T-cell (primary cell): ENCODE data around the gene PMEPA1. TPM values are rescaled to one million over a fixed set of nuclear protein-coding genes. Genes with fewer than 3 reads are reported as not detected.

ENCODE experiments used
- ATAC-seq, 4 experiments: fragments of 200-7000 bp in 3 of 4; fragments of 150-1000 bp in 1 of 4; cut with Tn5 transposase; replicated peaks in 1 of 4; 1 replicate in 3 of 4; 2 replicates in 1 of 4; pipeline ENCODE4 v1.10.0; 2021; ENCODE audit warnings: moderate library complexity in 3 of 4, mild to moderate bottlenecking in 2 of 4, moderate number of reproducible peaks in 1 of 4
- CTCF ChIA-PET, 2 donors: fragments of 300-600 bp; sonication (Branson Sonifier 250); formaldehyde crosslinking; loops; one replicate each; lab custom pipeline; 2022; ENCODE audit warnings: antibody characterized with exemption in 2 of 2; lab: Charles Lee
- POLR2A ChIA-PET, 2 donors: fragments of 300-600 bp; sonication (Branson Sonifier 250); formaldehyde crosslinking; loops; one replicate each; lab custom pipeline; 2022; ENCODE audit warnings: antibody characterized with exemption in 2 of 2; lab: Charles Lee
- DNase-seq, 35 experiments: peaks; one replicate each; pipeline versions ENCODE4 v3.0.0 to v3.0.0-alpha.2; 2013 to 2023
- H3K27ac ChIP-seq: one replicate; pipeline ENCODE4 v1.5.1; 2013; ENCODE audit warnings: low read length
- H3K27me3 ChIP-seq, 2 experiments: replicated peaks in 1 of 2; 1 replicate in 1 of 2; 2 replicates in 1 of 2; pipeline versions ENCODE4 v1.6.1 to v1.7.0; 2013; ENCODE audit warnings: low read length in 1 of 2, mixed read lengths in 1 of 2; ENCODE audit not compliant: control insufficient read depth in 2 of 2, insufficient read depth in 2 of 2; ENCODE audit errors: extremely low read depth in 1 of 2
- H3K36me3 ChIP-seq, 2 donors: 1 replicate in 1 of 2; 2 replicates in 1 of 2; pipeline versions ENCODE4 v1.6.1 to v1.7.0; 2013; ENCODE audit warnings: low read length in 1 of 2; ENCODE audit not compliant: control insufficient read depth in 2 of 2, insufficient read depth in 1 of 2; ENCODE audit errors: extremely low read depth in 1 of 2
- H3K4me1 ChIP-seq, 2 experiments: 1 replicate in 1 of 2; 2 replicates in 1 of 2; pipeline versions ENCODE4 v1.6.1 to v1.7.0; 2013; ENCODE audit warnings: low read length in 2 of 2, mixed read lengths in 1 of 2; ENCODE audit not compliant: insufficient read depth in 2 of 2, control insufficient read depth in 1 of 2; ENCODE audit errors: extremely low read depth in 1 of 2
- H3K4me3 ChIP-seq, 2 donors: 1 replicate in 1 of 2; 2 replicates in 1 of 2; pipeline versions ENCODE4 v1.5.1 to v1.7.0; 2013; ENCODE audit warnings: mild to moderate bottlenecking in 2 of 2, low read length in 1 of 2, moderate library complexity in 1 of 2; ENCODE audit not compliant: control insufficient read depth in 1 of 2; ENCODE audit errors: extremely low read depth in 1 of 2
- H3K9me3 ChIP-seq: 2 replicates; pipeline ENCODE4 v1.7.0; 2013
- H3K27ac Mint-ChIP-seq, 2 donors: one replicate each; pipeline ENCODE4 v1.8.0; 2020 to 2021; ENCODE audit warnings: mild to moderate bottlenecking in 2 of 2, mixed read lengths in 2 of 2
- H3K27me3 Mint-ChIP-seq, 2 donors: one replicate each; pipeline ENCODE4 v1.8.0; 2021 to 2022; ENCODE audit warnings: mixed read lengths in 2 of 2
- H3K36me3 Mint-ChIP-seq: one replicate; pipeline ENCODE4 v1.8.0; 2021; ENCODE audit warnings: mixed read lengths
- H3K4me1 Mint-ChIP-seq, 3 donors: one replicate each; pipeline ENCODE4 v1.8.0; 2020 to 2022; ENCODE audit warnings: mixed read lengths in 3 of 3, mild to moderate bottlenecking in 1 of 3
- H3K4me3 Mint-ChIP-seq, 3 donors: one replicate each; pipeline ENCODE4 v1.8.0; 2020 to 2022; ENCODE audit warnings: mild to moderate bottlenecking in 3 of 3, mixed read lengths in 3 of 3, moderate library complexity in 3 of 3
- H3K9me3 Mint-ChIP-seq, 3 donors: one replicate each; pipeline ENCODE4 v1.8.0; 2020 to 2022; ENCODE audit warnings: mixed read lengths in 3 of 3
- WGBS: methylation state at CpG from one replicate; pipeline ENCODE4 v1.1.5; 2013; ENCODE audit warnings: missing lambda C conversion rate; ENCODE audit not compliant: insufficient coverage; 5-methylcytosine and 5-hydroxymethylcytosine counted together
- total RNA-seq, 35 experiments: library from RNA in 6 of 35; stranded (reverse) in 6 of 35; fragments of 120-200 nt in 1 of 35; gene quantifications; one replicate each; pipeline versions ENCODE4 v1.2.1 to v1.2.4 and lab custom pipeline; 2013 to 2026

PMEPA1 gene
- total RNA-seq, 5 donors from 2014 or later (not counting 1 experiment from before 2014, with no cell fraction given): 6.0 to 30.4 (median 21.7) TPM

GRCh38 chr20:57654363-57654997 lies 55.3 kb downstream of the PMEPA1 start:
- H3K4me3 Mint-ChIP-seq: no peak overlapping the region

GRCh38 chr20:57653910-57654309 lies 55.9 kb downstream of the PMEPA1 start:
- Mint-ChIP-seq H3K27ac (no peak overlapping the region), H3K4me3 (no peak overlapping the region), H3K4me1 (peaks cover 27 to 36% (median 31%) of the 10 kb centered on the region in 3 donors), H3K9me3 (no peaks in the 10 kb centered on the region), H3K36me3 (peaks cover 22% of the 10 kb centered on the region), H3K27me3 (no peaks in the 10 kb centered on the region)
- H3K36me3 ChIP-seq: peaks cover 0 to 7% of the 10 kb centered on the region in 2 donors
- no peaks in the 10 kb centered on the region for H3K9me3 ChIP-seq
- H3K27ac ChIP-seq: no peak overlapping the region
- no peak overlapping the region for H3K4me3 ChIP-seq
- WGBS: 71% methylated on average over 2 of the region's 5 CpGs
- POLR2A ChIA-PET: no interaction called here
- H3K4me1 ChIP-seq: peaks cover 11 to 41% of the 10 kb centered on the region in 2 experiments
- peaks cover 0 to 6% of the 10 kb centered on the region in 2 experiments for H3K27me3 ChIP-seq
- DNase-seq: peak in 1 of 35 experiments; percentile 17
- CTCF ChIA-PET: interaction anchor here (0.7 to 2.0 kb wide), 9 partner anchors 26 to 527 kb away, joined by 3 to 10 read pairs (median 4); partner anchors contain the start of gene ZBP1 (in 1 of the 2)
- no peak for ATAC-seq

More at GRCh38 chr20:57654363-57654997, 55.3 kb downstream of the PMEPA1 start:
- H3K27me3 Mint-ChIP-seq: no peaks in the 10 kb centered on the region
- POLR2A ChIA-PET: no interaction called here
- H3K9me3 Mint-ChIP-seq: no peaks in the 10 kb centered on the region
- ATAC-seq (peak; percentile 67 to 75 (median 68)), DNase-seq (peak in 33 of 35 experiments; percentile 18 to 82 (median 47))
- peaks cover 0 to 7% of the 10 kb centered on the region in 2 donors for H3K36me3 ChIP-seq
- peaks cover 11 to 46% of the 10 kb centered on the region in 2 experiments for H3K4me1 ChIP-seq
- peak overlapping the region in 1 of 2 donors; percentile 11 for H3K27ac Mint-ChIP-seq
- WGBS: 49% methylated on average over 11 of the region's 12 CpGs
- peaks cover 23% of the 10 kb centered on the region for H3K36me3 Mint-ChIP-seq
- no peak overlapping the region for H3K4me3 ChIP-seq
- peaks cover 0 to 6% of the 10 kb centered on the region in 2 experiments for H3K27me3 ChIP-seq
- H3K9me3 ChIP-seq: no peaks in the 10 kb centered on the region
- H3K27ac ChIP-seq: no peak overlapping the region
- CTCF ChIA-PET: interaction anchor here (0.6 to 2.0 kb wide), 11 partner anchors 26 to 1296 kb away, joined by 3 to 10 read pairs (median 4); partner anchors contain the start of gene FAM210B (in 1 of the 2)
- H3K4me1 Mint-ChIP-seq: peaks cover 33 to 41% (median 37%) of the 10 kb centered on the region in 3 donors

GRCh38 chr20:57653546-57653900 lies 56.3 kb downstream of the PMEPA1 start:
- ChIA-PET POLR2A (interaction anchor here in 1 of 2 donors (0.8 kb wide), 1 partner anchor 36 kb away, joined by 9 read pairs; no protein-coding TSS in a partner anchor), CTCF (interaction anchor here (0.7 to 2.0 kb wide), 9 partner anchors 26 to 57 kb away, joined by 3 to 10 read pairs (median 4); partner anchors contain the start of gene ZBP1 (in 1 of the 2))
- Mint-ChIP-seq H3K27ac (no peak overlapping the region), H3K4me1 (peaks cover 24 to 32% (median 28%) of the 10 kb centered on the region in 3 donors), H3K9me3 (no peaks in the 10 kb centered on the region), H3K27me3 (no peaks in the 10 kb centered on the region), H3K36me3 (peaks cover 18% of the 10 kb centered on the region), H3K4me3 (no peak overlapping the region)
- 87% methylated on average over 6 of the region's 8 CpGs for WGBS
- Histone ChIP-seq H3K4me1 (peaks cover 9 to 37% of the 10 kb centered on the region in 2 experiments), H3K27ac (no peak overlapping the region), H3K9me3 (no peaks in the 10 kb centered on the region), H3K27me3 (peaks cover 0 to 6% of the 10 kb centered on the region in 2 experiments), H3K36me3 (peaks cover 0 to 7% of the 10 kb centered on the region in 2 donors), H3K4me3 (no peak overlapping the region)
- peak in 2 of 35 experiments; percentile 2 to 5 for DNase-seq
- ATAC-seq: no peak

- no peak overlapping the region for H3K27ac Mint-ChIP-seq
- Histone ChIP-seq H3K27ac (no peak overlapping the region), H3K36me3 (peaks cover 0 to 7% of the 10 kb centered on the region in 2 donors), H3K27me3 (peaks cover 0 to 1% of the 10 kb centered on the region in 2 experiments), H3K4me1 (peaks cover 5 to 30% of the 10 kb centered on the region in 2 experiments), H3K4me3 (no peak overlapping the region), H3K9me3 (no peaks in the 10 kb centered on the region)
- H3K4me1 Mint-ChIP-seq: peaks cover 18 to 25% (median 22%) of the 10 kb centered on the region in 3 donors
- H3K36me3 Mint-ChIP-seq: peaks cover 12% of the 10 kb centered on the region
- CTCF ChIA-PET: interaction anchor here (0.6 to 2.0 kb wide), 6 partner anchors 25 to 35 kb away, joined by 3 to 10 read pairs (median 4); partner anchors contain the start of gene ZBP1 (in 1 of the 2)
- no peak for ATAC-seq
- no peak overlapping the region for H3K4me3 Mint-ChIP-seq
- no peaks in the 10 kb centered on the region for H3K9me3 Mint-ChIP-seq
- POLR2A ChIA-PET: interaction anchor here in 1 of 2 donors (0.8 kb wide), 1 partner anchor 36 kb away, joined by 9 read pairs; no protein-coding TSS in a partner anchor
- WGBS: 91% methylated on average over 25 of the region's 28 CpGs
- no peaks in the 10 kb centered on the region for H3K27me3 Mint-ChIP-seq
- peak in 3 of 35 experiments; percentile 2 to 22 (median 2) for DNase-seq
Measured at GRCh38 chr20:57652606-57653545, 56.9 kb downstream of the PMEPA1 start.

GRCh38 chr20:57651881-57652605 lies 57.8 kb downstream of the PMEPA1 start:
- peaks cover 0 to 7% of the 10 kb centered on the region in 2 donors for H3K36me3 ChIP-seq
- DNase-seq (peak in 4 of 35 experiments; percentile 2 to 16 (median 8)), ATAC-seq (no peak)
- Mint-ChIP-seq H3K9me3 (no peaks in the 10 kb centered on the region), H3K36me3 (peaks cover 10% of the 10 kb centered on the region), H3K27me3 (no peaks in the 10 kb centered on the region), H3K27ac (no peak overlapping the region), H3K4me1 (peaks cover 10 to 17% (median 14%) of the 10 kb centered on the region in 3 donors), H3K4me3 (no peak overlapping the region)
- H3K9me3 ChIP-seq: no peaks in the 10 kb centered on the region
- 95% methylated on average over 31 of the region's 50 CpGs for WGBS
- no peak overlapping the region for H3K4me3 ChIP-seq
- no peaks in the 10 kb centered on the region for H3K27me3 ChIP-seq
- ChIA-PET CTCF (interaction anchor here in 1 of 2 donors (0.6 kb wide), 3 partner anchors 17 to 383 kb away, joined by 3 read pairs; no protein-coding TSS in a partner anchor), POLR2A (no interaction called here)
- H3K4me1 ChIP-seq: peaks cover 0 to 22% of the 10 kb centered on the region in 2 experiments
- H3K27ac ChIP-seq: no peak overlapping the region
